GM12878 (cell line): ENCODE data around the gene SH2D7. TPM values are rescaled to one million over a fixed set of nuclear protein-coding genes. Genes with fewer than 3 reads are reported as not detected.

Experiments
- BRCA1 ChIP-seq: IDR thresholded peaks from 2 replicates; pipeline ENCODE4 v1.6.1; 2011; ENCODE audit warnings: low read depth, low read length, improper control_type of control experiment
- CREB1 ChIP-seq: IDR thresholded peaks from 2 replicates; pipeline ENCODE4 v1.6.1; 2012; ENCODE audit warnings: low read depth, mild to moderate bottlenecking, inconsistent platforms
- EED ChIP-seq: sonication (generic); IDR thresholded peaks from 2 replicates; pipeline ENCODE4 v1.6.1; 2016; ENCODE audit warnings: antibody characterized with exemption, low read depth
- FOXK2 ChIP-seq: fragments of 450-650 bp; IDR thresholded peaks from 2 replicates; pipeline ENCODE4 v1.6.1; 2017; ENCODE audit warnings: mild to moderate bottlenecking, moderate library complexity
- IRF4 ChIP-seq: IDR thresholded peaks from 2 replicates; pipeline ENCODE4 v1.6.1; 2011; ENCODE audit warnings: low read depth, low read length
- KLF5 ChIP-seq: fragments of 450-650 bp; IDR thresholded peaks from 2 replicates; pipeline ENCODE4 v1.6.1; 2014; ENCODE audit warnings: mild to moderate bottlenecking; ENCODE audit not compliant: partially characterized antibody
- MYC ChIP-seq: IDR thresholded peaks from 2 replicates; pipeline ENCODE4 v1.6.1; 2011; ENCODE audit warnings: mild to moderate bottlenecking, low read length, moderate library complexity, inconsistent platforms; ENCODE audit not compliant: insufficient read depth, insufficient replicate concordance, insufficient read length, severe bottlenecking
- NR2C1 ChIP-seq: fragments of 450-650 bp; IDR thresholded peaks from 2 replicates; pipeline ENCODE4 v1.6.1; 2017; ENCODE audit warnings: antibody characterized with exemption, mild to moderate bottlenecking, moderate library complexity
- NRF1 ChIP-seq: conservative IDR thresholded peaks from 2 replicates; pipeline ENCODE4 v1.6.1; 2011; ENCODE audit warnings: mild to moderate bottlenecking, low read depth, low read length, improper control_type of control experiment
- SMAD1 ChIP-seq: fragments of 450-650 bp; IDR thresholded peaks from 2 replicates; pipeline ENCODE4 v1.6.1; 2018; ENCODE audit warnings: mild to moderate bottlenecking, low read depth; ENCODE audit not compliant: partially characterized antibody
- STAT3 ChIP-seq: IDR thresholded peaks from 2 replicates; pipeline ENCODE4 v1.6.1; 2011; ENCODE audit warnings: low read depth, low read length, improper control_type of control experiment
- TCF3 ChIP-seq: IDR thresholded peaks from 2 replicates; pipeline ENCODE4 v1.6.1; 2012; ENCODE audit warnings: low read depth, mild to moderate bottlenecking, low read length, borderline replicate concordance; ENCODE audit not compliant: insufficient read depth
- ZSCAN29 ChIP-seq: fragments of 450-650 bp; IDR thresholded peaks from 2 replicates; pipeline ENCODE4 v1.6.1; 2017; ENCODE audit warnings: mild to moderate bottlenecking, moderate library complexity
- polyA plus RNA-seq, 11 experiments: library from polyadenylated mRNA; depleted of rRNA in 4 of 11; unstranded in 6 of 11; stranded (reverse) in 5 of 11; fragments of >200 nt; fragmentation: Nextera tagmentation in 4 of 11; fragmentation: Illumina TruSeq in 1 of 11; extraction: Ambion mirVana in 4 of 11; extraction: Trizol in 1 of 11; gene quantifications; 1 replicate in 1 of 11; 2 replicates in 10 of 11; pipeline versions ENCODE4 v1.2.1 to v1.2.3, GENCODE V29; 2011 to 2016; ENCODE audit warnings: inconsistent platforms in 2 of 11, missing spikeins in 2 of 11, low read depth in 1 of 11
- total RNA-seq, 4 experiments: library from RNA; depleted of rRNA in 3 of 4; stranded (reverse); fragments of >200 nt in 3 of 4; fragmentation: Illumina TruSeq in 1 of 4; extraction: Trizol in 1 of 4; gene quantifications; 2 replicates each; pipeline versions ENCODE4 v1.2.1 to v1.2.3, GENCODE V29; 2013 to 2021
- TF ChIP-seq, protein P1 (sequence below): IDR thresholded peaks from 2 replicates; pipeline ENCODE4 v1.6.1; 2012; ENCODE audit warnings: improper control_type of control experiment, low read depth, low read length; ENCODE audit not compliant: insufficient replicate concordance
- TF ChIP-seq, protein P2 (sequence below): fragments of 450-650 bp; IDR thresholded peaks from 2 replicates; pipeline ENCODE4 v1.6.1; 2014; ENCODE audit warnings: mild to moderate bottlenecking
- TF ChIP-seq, protein P3 (sequence below): fragments of 450-650 bp; IDR thresholded peaks from 2 replicates; pipeline ENCODE4 v1.6.1; 2017; ENCODE audit warnings: antibody characterized with exemption, mild to moderate bottlenecking, moderate library complexity
- TF ChIP-seq, protein P4 (sequence below): fragments of 450-650 bp; IDR thresholded peaks from 2 replicates; pipeline ENCODE4 v1.6.1; 2016; ENCODE audit warnings: mild to moderate bottlenecking
- TF ChIP-seq, protein P5 (sequence below): IDR thresholded peaks from 2 replicates; pipeline ENCODE4 v1.6.1; 2012; ENCODE audit warnings: low read depth, low read length, improper control_type of control experiment

The SH2D7 gene
- total and polyA plus RNA-seq, 10 of the 15 experiments (the other 5 are each of a cell fraction or from before 2014, with no cell fraction given) = 0.04 to 0.06 TPM; not detected in 8

DNA sequence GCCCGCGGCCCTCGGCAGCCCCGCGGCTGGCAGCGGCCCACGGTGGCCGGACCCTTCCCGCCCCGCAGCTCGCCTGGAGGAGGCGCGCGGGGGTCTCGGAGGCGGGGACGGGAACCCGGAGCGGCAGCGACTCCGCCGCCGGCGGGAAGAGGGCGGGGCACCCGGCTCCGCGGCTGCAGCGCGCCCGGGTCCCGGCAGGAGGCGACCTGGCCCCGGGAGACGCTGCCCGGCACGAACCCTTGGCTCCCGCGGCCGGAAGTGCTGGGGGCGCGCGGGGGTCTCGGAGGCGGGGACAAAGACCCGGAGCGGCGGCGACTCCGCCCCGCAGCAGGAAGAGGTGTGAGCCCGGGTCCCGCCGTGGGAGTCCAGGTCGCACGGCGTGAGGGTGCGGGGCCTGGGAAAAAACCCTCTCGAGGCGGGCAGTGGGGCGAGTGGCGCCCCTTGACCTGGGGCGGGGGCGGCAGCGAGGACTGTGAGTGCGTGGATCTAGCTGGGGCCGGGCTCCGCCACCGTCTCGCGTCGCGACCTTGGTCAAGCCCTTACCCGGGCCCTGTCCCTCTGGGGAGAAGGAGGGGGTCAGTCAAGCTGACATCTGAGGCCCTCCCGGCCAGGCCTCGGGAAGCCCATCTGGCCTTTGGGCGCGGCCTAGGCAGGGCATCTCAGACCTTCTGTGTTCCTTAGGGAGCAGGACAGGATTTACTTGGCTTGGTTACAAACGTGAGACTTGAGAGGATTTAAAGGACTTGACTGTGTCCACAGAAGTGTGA lies 39.1 kb downstream of the SH2D7 start, which contains the start of gene CIB2 (continued):
- TF ChIP-seq, protein P1, sequence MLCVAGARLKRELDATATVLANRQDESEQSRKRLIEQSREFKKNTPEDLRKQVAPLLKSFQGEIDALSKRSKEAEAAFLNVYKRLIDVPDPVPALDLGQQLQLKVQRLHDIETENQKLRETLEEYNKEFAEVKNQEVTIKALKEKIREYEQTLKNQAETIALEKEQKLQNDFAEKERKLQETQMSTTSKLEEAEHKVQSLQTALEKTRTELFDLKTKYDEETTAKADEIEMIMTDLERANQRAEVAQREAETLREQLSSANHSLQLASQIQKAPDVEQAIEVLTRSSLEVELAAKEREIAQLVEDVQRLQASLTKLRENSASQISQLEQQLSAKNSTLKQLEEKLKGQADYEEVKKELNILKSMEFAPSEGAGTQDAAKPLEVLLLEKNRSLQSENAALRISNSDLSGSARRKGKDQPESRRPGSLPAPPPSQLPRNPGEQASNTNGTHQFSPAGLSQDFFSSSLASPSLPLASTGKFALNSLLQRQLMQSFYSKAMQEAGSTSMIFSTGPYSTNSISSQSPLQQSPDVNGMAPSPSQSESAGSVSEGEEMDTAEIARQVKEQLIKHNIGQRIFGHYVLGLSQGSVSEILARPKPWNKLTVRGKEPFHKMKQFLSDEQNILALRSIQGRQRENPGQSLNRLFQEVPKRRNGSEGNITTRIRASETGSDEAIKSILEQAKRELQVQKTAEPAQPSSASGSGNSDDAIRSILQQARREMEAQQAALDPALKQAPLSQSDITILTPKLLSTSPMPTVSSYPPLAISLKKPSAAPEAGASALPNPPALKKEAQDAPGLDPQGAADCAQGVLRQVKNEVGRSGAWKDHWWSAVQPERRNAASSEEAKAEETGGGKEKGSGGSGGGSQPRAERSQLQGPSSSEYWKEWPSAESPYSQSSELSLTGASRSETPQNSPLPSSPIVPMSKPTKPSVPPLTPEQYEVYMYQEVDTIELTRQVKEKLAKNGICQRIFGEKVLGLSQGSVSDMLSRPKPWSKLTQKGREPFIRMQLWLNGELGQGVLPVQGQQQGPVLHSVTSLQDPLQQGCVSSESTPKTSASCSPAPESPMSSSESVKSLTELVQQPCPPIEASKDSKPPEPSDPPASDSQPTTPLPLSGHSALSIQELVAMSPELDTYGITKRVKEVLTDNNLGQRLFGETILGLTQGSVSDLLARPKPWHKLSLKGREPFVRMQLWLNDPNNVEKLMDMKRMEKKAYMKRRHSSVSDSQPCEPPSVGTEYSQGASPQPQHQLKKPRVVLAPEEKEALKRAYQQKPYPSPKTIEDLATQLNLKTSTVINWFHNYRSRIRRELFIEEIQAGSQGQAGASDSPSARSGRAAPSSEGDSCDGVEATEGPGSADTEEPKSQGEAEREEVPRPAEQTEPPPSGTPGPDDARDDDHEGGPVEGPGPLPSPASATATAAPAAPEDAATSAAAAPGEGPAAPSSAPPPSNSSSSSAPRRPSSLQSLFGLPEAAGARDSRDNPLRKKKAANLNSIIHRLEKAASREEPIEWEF = no peak
- TF ChIP-seq CREB1 (no peak), EED (no peak), SMAD1 (no peak), BRCA1 (no peak), ZSCAN29 (peak; percentile 32; the same call in 1 of the 2 replicates), NR2C1 (peak; percentile 53; the same call in 1 of the 2 replicates), TCF3 (no peak), IRF4 (no peak), STAT3 (no peak), FOXK2 (no peak), MYC (no peak), NRF1 (no peak), KLF5 (peak; percentile 41)
- TF ChIP-seq, protein P2, sequence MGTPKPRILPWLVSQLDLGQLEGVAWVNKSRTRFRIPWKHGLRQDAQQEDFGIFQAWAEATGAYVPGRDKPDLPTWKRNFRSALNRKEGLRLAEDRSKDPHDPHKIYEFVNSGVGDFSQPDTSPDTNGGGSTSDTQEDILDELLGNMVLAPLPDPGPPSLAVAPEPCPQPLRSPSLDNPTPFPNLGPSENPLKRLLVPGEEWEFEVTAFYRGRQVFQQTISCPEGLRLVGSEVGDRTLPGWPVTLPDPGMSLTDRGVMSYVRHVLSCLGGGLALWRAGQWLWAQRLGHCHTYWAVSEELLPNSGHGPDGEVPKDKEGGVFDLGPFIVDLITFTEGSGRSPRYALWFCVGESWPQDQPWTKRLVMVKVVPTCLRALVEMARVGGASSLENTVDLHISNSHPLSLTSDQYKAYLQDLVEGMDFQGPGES = no peak
- TF ChIP-seq, protein P3, sequence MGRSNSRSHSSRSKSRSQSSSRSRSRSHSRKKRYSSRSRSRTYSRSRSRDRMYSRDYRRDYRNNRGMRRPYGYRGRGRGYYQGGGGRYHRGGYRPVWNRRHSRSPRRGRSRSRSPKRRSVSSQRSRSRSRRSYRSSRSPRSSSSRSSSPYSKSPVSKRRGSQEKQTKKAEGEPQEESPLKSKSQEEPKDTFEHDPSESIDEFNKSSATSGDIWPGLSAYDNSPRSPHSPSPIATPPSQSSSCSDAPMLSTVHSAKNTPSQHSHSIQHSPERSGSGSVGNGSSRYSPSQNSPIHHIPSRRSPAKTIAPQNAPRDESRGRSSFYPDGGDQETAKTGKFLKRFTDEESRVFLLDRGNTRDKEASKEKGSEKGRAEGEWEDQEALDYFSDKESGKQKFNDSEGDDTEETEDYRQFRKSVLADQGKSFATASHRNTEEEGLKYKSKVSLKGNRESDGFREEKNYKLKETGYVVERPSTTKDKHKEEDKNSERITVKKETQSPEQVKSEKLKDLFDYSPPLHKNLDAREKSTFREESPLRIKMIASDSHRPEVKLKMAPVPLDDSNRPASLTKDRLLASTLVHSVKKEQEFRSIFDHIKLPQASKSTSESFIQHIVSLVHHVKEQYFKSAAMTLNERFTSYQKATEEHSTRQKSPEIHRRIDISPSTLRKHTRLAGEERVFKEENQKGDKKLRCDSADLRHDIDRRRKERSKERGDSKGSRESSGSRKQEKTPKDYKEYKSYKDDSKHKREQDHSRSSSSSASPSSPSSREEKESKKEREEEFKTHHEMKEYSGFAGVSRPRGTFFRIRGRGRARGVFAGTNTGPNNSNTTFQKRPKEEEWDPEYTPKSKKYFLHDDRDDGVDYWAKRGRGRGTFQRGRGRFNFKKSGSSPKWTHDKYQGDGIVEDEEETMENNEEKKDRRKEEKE = no peak
- TF ChIP-seq, protein P4, sequence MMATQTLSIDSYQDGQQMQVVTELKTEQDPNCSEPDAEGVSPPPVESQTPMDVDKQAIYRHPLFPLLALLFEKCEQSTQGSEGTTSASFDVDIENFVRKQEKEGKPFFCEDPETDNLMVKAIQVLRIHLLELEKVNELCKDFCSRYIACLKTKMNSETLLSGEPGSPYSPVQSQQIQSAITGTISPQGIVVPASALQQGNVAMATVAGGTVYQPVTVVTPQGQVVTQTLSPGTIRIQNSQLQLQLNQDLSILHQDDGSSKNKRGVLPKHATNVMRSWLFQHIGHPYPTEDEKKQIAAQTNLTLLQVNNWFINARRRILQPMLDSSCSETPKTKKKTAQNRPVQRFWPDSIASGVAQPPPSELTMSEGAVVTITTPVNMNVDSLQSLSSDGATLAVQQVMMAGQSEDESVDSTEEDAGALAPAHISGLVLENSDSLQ = 0 out of 2 replicates have a peak, but pooled peaks have one; percentile 16
- TF ChIP-seq, protein P5, sequence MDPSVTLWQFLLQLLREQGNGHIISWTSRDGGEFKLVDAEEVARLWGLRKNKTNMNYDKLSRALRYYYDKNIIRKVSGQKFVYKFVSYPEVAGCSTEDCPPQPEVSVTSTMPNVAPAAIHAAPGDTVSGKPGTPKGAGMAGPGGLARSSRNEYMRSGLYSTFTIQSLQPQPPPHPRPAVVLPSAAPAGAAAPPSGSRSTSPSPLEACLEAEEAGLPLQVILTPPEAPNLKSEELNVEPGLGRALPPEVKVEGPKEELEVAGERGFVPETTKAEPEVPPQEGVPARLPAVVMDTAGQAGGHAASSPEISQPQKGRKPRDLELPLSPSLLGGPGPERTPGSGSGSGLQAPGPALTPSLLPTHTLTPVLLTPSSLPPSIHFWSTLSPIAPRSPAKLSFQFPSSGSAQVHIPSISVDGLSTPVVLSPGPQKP = peak; percentile 91
